H1 (cell line): ENCODE measurements around the gene C1orf52. TPM values are rescaled to one million over a fixed set of nuclear protein-coding genes. Genes with fewer than 3 reads are reported as not detected.
A peak's percentile ranks its signal among the peaks of the same experiment; 100 is the strongest.

Source experiments
- CTCF ChIA-PET: fragments of 300-600 bp; sonication (Branson Sonifier 250); formaldehyde crosslinking; loops from one replicate; lab custom pipeline; 2021; ENCODE audit not compliant: partially characterized antibody; lab: Charles Lee
- POLR2A ChIA-PET: fragments of 300-600 bp; sonication (Branson Sonifier 250); formaldehyde crosslinking; loops from one replicate; lab custom pipeline; 2021; ENCODE audit warnings: inconsistent platforms; ENCODE audit not compliant: partially characterized antibody; lab: Charles Lee
- DNase-seq, 2 experiments: peaks; one replicate each; pipeline versions ENCODE4 v3.0.0 to v3.0.0-alpha.2; 2010 to 2022; ENCODE audit warnings: low spot score in 2 of 2, low read depth in 1 of 2, mixed read lengths in 1 of 2
- FAIRE-seq: peaks from 2 replicates; lab custom pipeline; 2011; peaks lifted over from hg19 to GRCh38; lab: Jason Lieb, UNC
- H2AFZ ChIP-seq: 2 replicates; pipeline ENCODE4 v1.8.1; 2012; ENCODE audit warnings: low read length, inconsistent platforms
- H2AK5ac ChIP-seq: 2 replicates; pipeline ENCODE4 v1.6.1; 2013; ENCODE audit warnings: low read depth, low read length
- H2BK120ac ChIP-seq: replicated peaks from 2 replicates; pipeline ENCODE3; 2013; ENCODE audit warnings: low read depth, low read length, inconsistent platforms
- H2BK12ac ChIP-seq: 2 replicates; pipeline ENCODE4 v1.6.1; 2013; ENCODE audit warnings: low read depth, low read length
- H2BK15ac ChIP-seq: 2 replicates; pipeline ENCODE4 v1.6.1; 2013; ENCODE audit warnings: low read length
- H2BK20ac ChIP-seq: 2 replicates; pipeline ENCODE4 v1.6.1; 2013; ENCODE audit warnings: low read length
- H2BK5ac ChIP-seq: 2 replicates; pipeline ENCODE4 v1.6.1; 2013; ENCODE audit warnings: low read depth, low read length
- H3K14ac ChIP-seq: 2 replicates; pipeline ENCODE4 v1.6.1; 2013; ENCODE audit warnings: inconsistent platforms; ENCODE audit not compliant: insufficient read length
- H3K18ac ChIP-seq: 2 replicates; pipeline ENCODE4 v1.6.1; 2013; ENCODE audit warnings: low read length; ENCODE audit errors: extremely low read depth
- H3K23ac ChIP-seq: 2 replicates; pipeline ENCODE4 v1.6.1; 2013; ENCODE audit warnings: inconsistent platforms; ENCODE audit not compliant: insufficient read length
- H3K23me2 ChIP-seq: 2 replicates; pipeline ENCODE4 v1.6.1; 2013; ENCODE audit warnings: low read depth, low read length
- H3K27ac ChIP-seq: 2 replicates; pipeline ENCODE4 v1.6.1; 2011; ENCODE audit warnings: low read depth, low read length, inconsistent platforms
- H3K27me3 ChIP-seq, 4 experiments: replicated peaks in 1 of 4; 1 replicate in 1 of 4; 2 replicates in 3 of 4; pipeline versions ENCODE4 v1.6.1 to v1.8.1; 2011 to 2013; ENCODE audit warnings: low read length in 3 of 4, mild to moderate bottlenecking in 3 of 4, inconsistent platforms in 2 of 4, mixed read lengths in 2 of 4, moderate library complexity in 1 of 4; ENCODE audit not compliant: control insufficient read depth in 3 of 4, insufficient read depth in 3 of 4; ENCODE audit errors: extremely low read depth in 1 of 4
- H3K36me3 ChIP-seq, 4 experiments: 2 replicates each; pipeline versions ENCODE4 v1.6.1 to v1.8.1; 2011 to 2013; ENCODE audit warnings: mild to moderate bottlenecking in 4 of 4, low read length in 3 of 4, moderate library complexity in 2 of 4, control low read depth in 1 of 4, inconsistent platforms in 1 of 4; ENCODE audit not compliant: insufficient read depth in 4 of 4, control insufficient read depth in 2 of 4
- H3K4ac ChIP-seq: replicated peaks from 2 replicates; pipeline ENCODE3; 2013; ENCODE audit warnings: low read length, low read depth, mixed read lengths, inconsistent platforms; ENCODE audit not compliant: insufficient read length
- H3K4me1 ChIP-seq, 4 experiments: replicated peaks in 1 of 4; 1 replicate in 1 of 4; 2 replicates in 3 of 4; pipeline versions ENCODE4 v1.6.1 to v1.8.1; 2011 to 2013; ENCODE audit warnings: low read length in 3 of 4, inconsistent platforms in 2 of 4, mixed read lengths in 1 of 4; ENCODE audit not compliant: insufficient read depth in 4 of 4, control insufficient read depth in 3 of 4
- H3K4me2 ChIP-seq, 2 experiments: 2 replicates each; pipeline versions ENCODE4 v1.6.1 to v1.8.1; 2011 to 2013; ENCODE audit warnings: low read depth in 2 of 2, low read length in 2 of 2, control low read depth in 1 of 2, inconsistent platforms in 1 of 2, mild to moderate bottlenecking in 1 of 2; ENCODE audit not compliant: insufficient read depth in 1 of 2
- H3K4me3 ChIP-seq, 4 experiments: fragments of 200-600, 300-600 bp in 1 of 4; sonication (generic), shearing (Covaris generic), sonication (Bioruptor Twin) in 1 of 4; 2 replicates each; pipeline versions ENCODE4 v1.5.1 to v1.8.1; 2011 to 2016; ENCODE audit warnings: low read length in 4 of 4, low read depth in 3 of 4, control low read depth in 2 of 4, inconsistent platforms in 2 of 4, mild to moderate bottlenecking in 2 of 4, mixed read lengths in 1 of 4, moderate library complexity in 1 of 4; ENCODE audit not compliant: insufficient read depth in 2 of 4; ENCODE audit errors: extremely low read depth in 1 of 4
- H3K56ac ChIP-seq: replicated peaks from 2 replicates; pipeline ENCODE3; 2013; ENCODE audit warnings: low read depth, mild to moderate bottlenecking, mixed read lengths, low read length, inconsistent platforms; ENCODE audit not compliant: insufficient read length
- H3K79me1 ChIP-seq: 2 replicates; pipeline ENCODE4 v1.6.1; 2013; ENCODE audit warnings: low read depth, low read length, control low read depth
- H3K79me2 ChIP-seq, 2 experiments: 2 replicates each; pipeline versions ENCODE4 v1.6.1 to v1.8.1; 2012 to 2013; ENCODE audit warnings: low read length in 2 of 2, mild to moderate bottlenecking in 2 of 2, inconsistent platforms in 1 of 2; ENCODE audit not compliant: insufficient read depth in 2 of 2, control insufficient read depth in 1 of 2
- H3K9ac ChIP-seq, 4 experiments: replicated peaks in 1 of 4; 1 replicate in 1 of 4; 2 replicates in 3 of 4; pipeline versions ENCODE4 v1.6.1 to v1.8.1; 2011 to 2013; ENCODE audit warnings: low read depth in 3 of 4, low read length in 3 of 4, control low read depth in 2 of 4, mild to moderate bottlenecking in 2 of 4, moderate library complexity in 2 of 4, inconsistent platforms in 1 of 4; ENCODE audit errors: extremely low read depth in 1 of 4
- H3K9me3 ChIP-seq, 2 experiments: 2 replicates each; pipeline versions ENCODE4 v1.6.1 to v1.8.1; 2012 to 2013; ENCODE audit warnings: mild to moderate bottlenecking in 2 of 2, moderate library complexity in 2 of 2, control low read depth in 1 of 2, inconsistent platforms in 1 of 2, low read depth in 1 of 2, low read length in 1 of 2, mixed read lengths in 1 of 2; ENCODE audit not compliant: insufficient read depth in 2 of 2
- H4K20me1 ChIP-seq, 2 experiments: replicated peaks in 1 of 2; 2 replicates each; pipeline versions ENCODE3 to v1.8.1; 2011 to 2013; ENCODE audit warnings: inconsistent platforms in 2 of 2, low read length in 2 of 2, mild to moderate bottlenecking in 1 of 2; ENCODE audit not compliant: insufficient read depth in 2 of 2, control insufficient read depth in 1 of 2
- H4K5ac ChIP-seq: 2 replicates; pipeline ENCODE4 v1.6.1; 2013; ENCODE audit warnings: low read length, low read depth, mixed read lengths, inconsistent platforms; ENCODE audit not compliant: insufficient read length
- H4K8ac ChIP-seq: 2 replicates; pipeline ENCODE4 v1.8.0; 2013; ENCODE audit warnings: mild to moderate bottlenecking, moderate library complexity, low read length, inconsistent platforms; ENCODE audit not compliant: insufficient read depth; ENCODE audit errors: extremely low read depth
- H4K91ac ChIP-seq: replicated peaks from 2 replicates; pipeline ENCODE3; 2013; ENCODE audit warnings: low read length, mixed read lengths, inconsistent platforms; ENCODE audit not compliant: insufficient read length
- BCL11A ChIP-seq, 2 experiments: IDR thresholded peaks; one replicate each; pipeline ENCODE4 v1.6.1; 2011; ENCODE audit warnings: low read depth in 2 of 2, low read length in 2 of 2, mild to moderate bottlenecking in 2 of 2
- CEBPB ChIP-seq: IDR thresholded peaks from 2 replicates; pipeline ENCODE4 v1.6.1; 2012; ENCODE audit warnings: low read depth, low read length
- WGBS, 2 experiments: shearing (Covaris generic) in 1 of 2; methylation state at CpG; one replicate each; pipeline versions ENCODE4 v1.1.6 to v1.1.7; 2013 to 2015; ENCODE audit warnings: low lambda C conversion rate in 2 of 2, mixed read lengths in 2 of 2, inconsistent platforms in 1 of 2, low coverage in 1 of 2, missing lambda C conversion rate in 1 of 2; ENCODE audit not compliant: insufficient replicate concordance in 2 of 2, insufficient coverage in 1 of 2, insufficient read length in 1 of 2; ENCODE audit errors: extremely low coverage in 1 of 2, missing lambda C conversion rate in 1 of 2; 5-methylcytosine and 5-hydroxymethylcytosine counted together
- polyA plus RNA-seq, 7 experiments: library from polyadenylated mRNA; depleted of rRNA in 3 of 7; stranded (reverse) in 5 of 7; unstranded in 2 of 7; fragments of >200 nt in 5 of 7; fragments of 200-250 nt in 2 of 7; gene quantifications; 1 replicate in 5 of 7; 2 replicates in 1 of 7; 4 replicates in 1 of 7; pipeline versions ENCODE4 v1.2.1 to v1.2.3, GENCODE V29; 2011 to 2013; ENCODE audit warnings: missing spikeins in 2 of 7, mixed read lengths in 2 of 7
- total RNA-seq: library from RNA; stranded (reverse); fragmentation: NEBNext Ultra II Directional; extraction: Animal tissue kit (Norgen Biotek cat#: 25700); gene quantifications from 2 replicates; pipeline ENCODE4 v1.2.1, GENCODE V29; 2021

Gene C1orf52
- total and polyA plus RNA-seq, 2 of the 8 experiments (the other 6 are each of a cell fraction or from before 2014, with no cell fraction given), result 29.2 to 39.1 TPM

DNA sequence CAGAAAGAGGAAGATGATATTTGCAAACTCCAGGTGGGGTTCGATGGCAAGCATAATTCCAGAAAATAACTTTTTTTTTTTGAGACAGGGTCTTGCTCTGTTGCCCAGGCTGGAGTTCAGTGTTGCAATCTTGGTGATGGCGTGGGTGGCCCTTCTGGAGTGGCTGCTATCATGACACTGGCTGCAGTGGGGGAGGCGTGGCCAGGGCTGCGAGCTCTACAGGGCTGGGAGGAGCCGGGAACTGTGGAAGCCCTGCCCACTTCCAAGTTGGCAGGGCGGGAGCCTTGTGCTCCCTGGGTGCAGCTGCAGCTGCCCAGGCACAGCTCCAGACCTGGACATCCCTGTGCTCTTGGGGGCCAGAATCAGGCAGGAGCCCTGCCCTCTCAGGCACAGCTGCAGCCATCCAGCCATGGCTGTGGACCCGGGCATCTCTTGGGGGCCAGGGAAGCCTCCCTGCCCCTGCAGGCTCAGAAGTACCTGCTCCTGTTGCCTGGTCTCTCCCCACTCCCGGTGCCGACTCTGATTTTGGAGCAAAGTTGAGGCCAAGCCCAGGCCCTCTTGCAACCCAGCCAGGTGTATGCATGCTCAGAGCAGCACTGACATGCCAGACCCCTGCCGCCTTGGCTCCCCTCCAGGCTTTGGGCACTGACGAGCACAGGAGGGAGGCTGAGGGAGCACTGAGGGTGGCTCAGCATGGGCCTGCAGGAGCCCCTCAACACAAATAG, 24.2 kb upstream of the C1orf52 start:
- Histone ChIP-seq H4K8ac (no peak overlapping the region; the same call in 1 of the 2 replicates), H2BK15ac (no peak overlapping the region), H2BK12ac (peak overlapping the region; percentile 39; the same call in 1 of the 2 replicates), H3K9ac (no peak overlapping the region), H3K79me2 (no peaks in the 10 kb centered on the region), H2BK5ac (no peak overlapping the region), H2AFZ (no peak overlapping the region), H2AK5ac (no peak overlapping the region), H3K27me3 (no peaks in the 10 kb centered on the region), H3K4me3 (no peak overlapping the region), H4K5ac (no peak overlapping the region), H3K4me1 (peaks cover 0 to 3% (median 1%) of the 10 kb centered on the region in 4 experiments; a peak in 3 of 7 replicates), H3K9me3 (no peaks in the 10 kb centered on the region), H2BK20ac (no peak overlapping the region), H3K4me2 (no peak overlapping the region), H3K18ac (no peak overlapping the region), H3K23ac (no peak overlapping the region), H4K91ac (no peak overlapping the region), H3K36me3 (no peaks in the 10 kb centered on the region), H3K27ac (no peak overlapping the region), H4K20me1 (no peaks in the 10 kb centered on the region), H3K23me2 (no peaks in the 10 kb centered on the region), H3K56ac (no peak overlapping the region), H3K79me1 (no peaks in the 10 kb centered on the region), H2BK120ac (no peak overlapping the region), H3K14ac (no peak overlapping the region), H3K4ac (no peak overlapping the region)
- TF ChIP-seq BCL11A (IDR thresholded peaks at IDR 0.05; ENCODE audit: low read depth in 2 of 2, low read length in 2 of 2) (no peak), CEBPB (peak; percentile 64; the same call in 1 of the 2 replicates)
- POLR2A ChIA-PET, result interaction anchor here (0.8 to 2.2 kb wide), 4 partner anchors 7 to 301 kb away, joined by 3 to 6 read pairs (median 4); partner anchors contain the start of gene BCL10
- 91% methylated on average over 10 of the region's 11 CpGs; no CpG with 5 or more reads in 1 of the 2 experiments for WGBS, 2 experiments
- FAIRE-seq, result no peak
- DNase-seq, result no peak
- CTCF ChIA-PET, result interaction anchor here (0.6 to 2.6 kb wide), 13 partner anchors 11 to 320 kb away, joined by 3 to 26 read pairs (median 4); partner anchors contain the start of gene C1orf52
